DND-41 (cell line): ENCODE results near the gene DNAJC6.

Experiments
- ATAC-seq: fragments of 200-7000 bp; cut with Tn5 transposase; 3 replicates; pipeline ENCODE4 v1.9.1; 2021; ENCODE audit warnings: low read depth; ENCODE audit not compliant: insufficient read depth
- DNase-seq: peaks from one replicate; pipeline ENCODE4 v3.0.0-alpha.2; 2020
- H2AFZ ChIP-seq: 2 replicates; pipeline ENCODE4 v1.6.0; 2012; ENCODE audit warnings: low read depth, low read length
- H3K27ac ChIP-seq: 2 replicates; pipeline ENCODE4 v1.5.1; 2012; ENCODE audit warnings: low read length, inconsistent platforms
- H3K27me3 ChIP-seq: fragments of 200-600 bp; sonication (generic); 2 replicates; pipeline ENCODE4 v1.6.0; 2012; ENCODE audit warnings: low read length, mild to moderate bottlenecking, inconsistent platforms; ENCODE audit not compliant: insufficient read depth, poor library complexity
- H3K36me3 ChIP-seq: 2 replicates; pipeline ENCODE4 v1.5.1; 2012; ENCODE audit warnings: low read length, inconsistent platforms; ENCODE audit not compliant: insufficient read depth
- H3K4me1 ChIP-seq: 2 replicates; pipeline ENCODE4 v1.5.1; 2012; ENCODE audit warnings: mild to moderate bottlenecking, low read length; ENCODE audit not compliant: insufficient read depth
- H3K4me2 ChIP-seq: 2 replicates; pipeline ENCODE4 v1.6.0; 2012; ENCODE audit warnings: mild to moderate bottlenecking, moderate library complexity, low read length, inconsistent platforms; ENCODE audit not compliant: insufficient read depth
- H3K4me3 ChIP-seq, 2 experiments: fragments of 200-600 bp in 1 of 2; shearing (Covaris generic) in 1 of 2; 2 replicates each; pipeline ENCODE4 v1.5.1; 2012 to 2016; ENCODE audit warnings: inconsistent platforms in 2 of 2, low read length in 2 of 2, mild to moderate bottlenecking in 2 of 2, low read depth in 1 of 2, moderate library complexity in 1 of 2
- H3K79me2 ChIP-seq: 2 replicates; pipeline ENCODE4 v1.6.0; 2012; ENCODE audit warnings: low read length, inconsistent platforms; ENCODE audit not compliant: insufficient read depth
- H3K9ac ChIP-seq: 2 replicates; pipeline ENCODE4 v1.6.0; 2012; ENCODE audit warnings: low read depth, mild to moderate bottlenecking, inconsistent platforms, low read length, moderate library complexity
- H3K9me3 ChIP-seq: 2 replicates; pipeline ENCODE4 v1.5.1; 2012; ENCODE audit warnings: low read length, moderate library complexity, mild to moderate bottlenecking, inconsistent platforms; ENCODE audit not compliant: insufficient read depth, severe bottlenecking
- H4K20me1 ChIP-seq: 2 replicates; pipeline ENCODE4 v1.6.0; 2012; ENCODE audit warnings: low read length; ENCODE audit not compliant: insufficient read depth
- CTCF ChIP-seq: IDR thresholded peaks from 2 replicates; pipeline ENCODE4 v1.5.1; 2012; ENCODE audit warnings: borderline replicate concordance, low read length, moderate library complexity, mild to moderate bottlenecking; ENCODE audit not compliant: poor library complexity, severe bottlenecking; ENCODE audit errors: extremely low read depth
- EZH2 ChIP-seq: IDR thresholded peaks from 3 replicates; pipeline ENCODE4 v1.6.1; 2012; ENCODE audit warnings: borderline replicate concordance, low read depth, mild to moderate bottlenecking, moderate library complexity, low read length, inconsistent platforms; ENCODE audit not compliant: severe bottlenecking

The DNAJC6 gene

GRCh38 chr1:65319141-65319540, 9.8 kb downstream of the DNAJC6 start:
- DNase-seq: no peak
- no peak overlapping the region for H3K4me2 ChIP-seq
- H2AFZ ChIP-seq: no peak overlapping the region
- H3K27me3 ChIP-seq: no peaks in the 10 kb centered on the region
- H3K79me2 ChIP-seq: no peaks in the 10 kb centered on the region
- H3K4me1 ChIP-seq: no peaks in the 10 kb centered on the region
- no peak for ATAC-seq
- TF ChIP-seq EZH2: no peak
- peaks cover 2% of the 10 kb centered on the region for H3K9me3 ChIP-seq
- H3K27ac ChIP-seq: no peak overlapping the region
- H3K4me3 ChIP-seq: no peak overlapping the region
- H3K9ac ChIP-seq: no peak overlapping the region
- no peaks in the 10 kb centered on the region for H3K36me3 ChIP-seq
- H4K20me1 ChIP-seq: no peaks in the 10 kb centered on the region

DNA sequence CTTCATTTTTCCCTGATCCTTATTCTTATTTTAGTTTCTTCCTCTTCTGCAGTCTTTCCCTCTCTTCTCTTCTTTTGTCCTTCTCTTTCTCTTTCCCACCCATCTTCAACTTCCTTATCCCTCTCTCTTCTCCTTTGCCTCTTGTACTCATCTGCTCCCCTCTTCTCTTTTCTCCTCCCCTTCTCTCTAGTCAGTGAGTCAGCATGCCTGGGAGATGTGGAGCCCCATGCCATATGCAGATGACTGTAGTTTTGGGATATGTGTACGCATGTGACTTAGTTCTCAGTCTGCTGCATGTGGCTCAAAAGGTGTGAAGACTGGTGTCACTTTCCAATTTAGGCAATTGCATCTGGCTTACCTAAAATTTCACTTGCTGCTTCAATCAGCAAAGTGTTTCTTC, 10.4 kb downstream of the DNAJC6 start:
- Histone ChIP-seq H3K4me2 (no peak overlapping the region), H4K20me1 (no peaks in the 10 kb centered on the region), H3K27ac (no peak overlapping the region), H3K36me3 (no peaks in the 10 kb centered on the region), H3K4me3 (no peak overlapping the region), H3K9me3 (peaks cover 2% of the 10 kb centered on the region), H3K79me2 (no peaks in the 10 kb centered on the region), H2AFZ (no peak overlapping the region), H3K9ac (no peak overlapping the region), H3K27me3 (no peaks in the 10 kb centered on the region), H3K4me1 (no peaks in the 10 kb centered on the region)
- no peak for TF ChIP-seq CTCF
- TF ChIP-seq EZH2: no peak
- DNase-seq: no peak
- ATAC-seq: no peak

DNA sequence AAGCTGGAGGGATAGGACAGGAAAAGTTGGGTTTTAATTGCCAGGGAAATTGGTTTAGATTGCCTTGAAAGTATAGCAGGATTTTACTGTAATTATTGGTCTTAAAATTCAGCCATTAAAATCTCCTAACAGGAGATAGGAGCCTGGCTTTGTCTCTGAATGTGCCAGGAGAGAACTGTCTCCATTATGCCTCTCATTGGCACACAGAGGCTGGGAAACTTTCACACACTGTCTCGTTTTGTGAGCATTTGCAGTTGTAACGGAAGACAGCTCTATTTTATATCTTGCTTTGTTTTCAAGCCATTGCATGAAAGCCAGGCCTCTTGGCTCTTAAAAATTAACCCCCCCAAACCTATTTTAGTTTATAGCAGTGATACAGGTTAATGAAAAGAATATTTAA, 12.5 kb downstream of the DNAJC6 start:
- Histone ChIP-seq H3K4me3 (no peak overlapping the region), H3K4me1 (no peaks in the 10 kb centered on the region), H3K9me3 (peaks cover 2% of the 10 kb centered on the region), H3K79me2 (no peaks in the 10 kb centered on the region), H3K36me3 (no peaks in the 10 kb centered on the region), H3K9ac (no peak overlapping the region), H3K27me3 (no peaks in the 10 kb centered on the region), H4K20me1 (no peaks in the 10 kb centered on the region), H3K4me2 (no peak overlapping the region), H3K27ac (no peak overlapping the region), H2AFZ (no peak overlapping the region)
- TF ChIP-seq EZH2 (no peak), CTCF (no peak)
- ATAC-seq (no peak), DNase-seq (no peak)

- Histone ChIP-seq H3K4me1 (no peaks in the 10 kb centered on the region), H3K79me2 (no peaks in the 10 kb centered on the region), H3K27me3 (no peaks in the 10 kb centered on the region), H4K20me1 (no peaks in the 10 kb centered on the region), H3K27ac (no peak overlapping the region), H3K36me3 (no peaks in the 10 kb centered on the region), H3K4me2 (no peak overlapping the region), H3K9me3 (peaks cover 2% of the 10 kb centered on the region), H3K4me3 (no peak overlapping the region), H3K9ac (no peak overlapping the region), H2AFZ (no peak overlapping the region)
- DNase-seq (no peak), ATAC-seq (no peak)
- TF ChIP-seq EZH2: no peak
These were observed 13.9 kb downstream of the DNAJC6 start for GRCh38 chr1:65323246-65323645.
